ENCODE data around the gene CD86. TPM values are rescaled to one million over a fixed set of nuclear protein-coding genes. Genes with fewer than 3 reads are reported as not detected.
"Not testable (repeated sequence)": the region's sequence is repeated elsewhere in the genome, so short reads cannot be mapped to it uniquely, and the experiment has no call there.

The CD86 gene
- polyA plus RNA-seq, 3 donors = 75.7 to 321 (median 273) TPM

DNA sequence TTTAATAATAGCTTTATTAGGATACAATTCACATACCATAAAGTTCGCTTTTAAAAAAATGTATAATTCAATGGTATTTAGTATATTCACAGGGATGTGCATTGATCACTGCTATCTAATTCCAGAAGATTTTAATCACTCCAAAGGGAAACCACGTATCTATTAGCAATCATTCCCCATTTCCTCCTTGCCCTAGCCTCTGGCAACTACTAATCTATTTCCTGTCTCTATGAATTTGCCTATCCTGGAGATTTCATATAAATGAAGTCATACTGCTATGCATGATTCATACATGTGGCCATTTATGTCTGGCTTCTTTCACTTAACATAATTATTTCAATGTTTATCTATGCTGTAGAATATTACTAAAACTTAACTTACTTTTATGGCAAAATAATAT, 96.3 kb downstream of the CD86 start:
- Histone ChIP-seq H3K4me1 (ENCODE audit: control insufficient read depth in 1 of 2, insufficient read depth in 2 of 2, low read length in 2 of 2) (no peaks in the 10 kb centered on the region), H4K20me1 (ENCODE audit: insufficient read depth, low read length) (no peaks in the 10 kb centered on the region), H3K27ac (ENCODE audit: low read depth in 1 of 2, low read length in 2 of 2) (no peak overlapping the region), H3K27me3 (ENCODE audit: control insufficient read depth in 2 of 2, insufficient read depth in 2 of 2, low read length in 2 of 2) (no peaks in the 10 kb centered on the region), H3K79me2 (ENCODE audit: insufficient read depth, low read length) (no peaks in the 10 kb centered on the region), H3K36me3 (replicated peaks in 1 of 2; ENCODE audit: control insufficient read depth in 1 of 2, insufficient read depth in 2 of 2, low read length in 2 of 2) (no peaks in the 10 kb centered on the region), H3K4me2 (replicated peaks; ENCODE audit: extremely low read depth, low read length, poor library complexity, severe bottlenecking) (no peak overlapping the region), H2AFZ (ENCODE audit: insufficient read depth, low read depth, low read length, poor library complexity, severe bottlenecking) (no peak overlapping the region), H3K4me3 (replicated peaks in 1 of 3; ENCODE audit: low read depth in 2 of 3, low read length in 3 of 3) (no peak overlapping the region), H3K9me3 (replicated peaks in 1 of 2; ENCODE audit: control insufficient read depth in 1 of 2, insufficient read depth in 1 of 2, low read length in 2 of 2) (peaks cover 17 to 41% of the 10 kb centered on the region in 2 donors), H3K9ac (ENCODE audit: insufficient read depth, low read length, poor library complexity, severe bottlenecking) (no peak overlapping the region)
- TF ChIP-seq, protein P1, sequence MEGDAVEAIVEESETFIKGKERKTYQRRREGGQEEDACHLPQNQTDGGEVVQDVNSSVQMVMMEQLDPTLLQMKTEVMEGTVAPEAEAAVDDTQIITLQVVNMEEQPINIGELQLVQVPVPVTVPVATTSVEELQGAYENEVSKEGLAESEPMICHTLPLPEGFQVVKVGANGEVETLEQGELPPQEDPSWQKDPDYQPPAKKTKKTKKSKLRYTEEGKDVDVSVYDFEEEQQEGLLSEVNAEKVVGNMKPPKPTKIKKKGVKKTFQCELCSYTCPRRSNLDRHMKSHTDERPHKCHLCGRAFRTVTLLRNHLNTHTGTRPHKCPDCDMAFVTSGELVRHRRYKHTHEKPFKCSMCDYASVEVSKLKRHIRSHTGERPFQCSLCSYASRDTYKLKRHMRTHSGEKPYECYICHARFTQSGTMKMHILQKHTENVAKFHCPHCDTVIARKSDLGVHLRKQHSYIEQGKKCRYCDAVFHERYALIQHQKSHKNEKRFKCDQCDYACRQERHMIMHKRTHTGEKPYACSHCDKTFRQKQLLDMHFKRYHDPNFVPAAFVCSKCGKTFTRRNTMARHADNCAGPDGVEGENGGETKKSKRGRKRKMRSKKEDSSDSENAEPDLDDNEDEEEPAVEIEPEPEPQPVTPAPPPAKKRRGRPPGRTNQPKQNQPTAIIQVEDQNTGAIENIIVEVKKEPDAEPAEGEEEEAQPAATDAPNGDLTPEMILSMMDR (IDR thresholded peaks at IDR 0.05) = no peak
- intact Hi-C loops (cut with micrococcal nuclease) = no loop called here
- peaks cover 3% of the 10 kb centered on the region for H3K4me1 Mint-ChIP-seq
- peaks cover 27 to 41% (median 36%) of the 10 kb centered on the region in 7 donors for H3K9me3 Mint-ChIP-seq
- H3K27me3 Mint-ChIP-seq (ENCODE audit: low read depth in 3 of 3) = peaks cover 1 to 2% (median 1%) of the 10 kb centered on the region in 3 donors
- no peak overlapping the region for H3K4me3 Mint-ChIP-seq
- no CpG with 5 or more reads among the region's 2 CpGs for WGBS (ENCODE audit: insufficient coverage)
- no peak overlapping the region for H3K27ac Mint-ChIP-seq
- peaks cover 0 to 5% of the 10 kb centered on the region in 2 donors for H3K36me3 Mint-ChIP-seq
- no peak for DNase-seq

DNA sequence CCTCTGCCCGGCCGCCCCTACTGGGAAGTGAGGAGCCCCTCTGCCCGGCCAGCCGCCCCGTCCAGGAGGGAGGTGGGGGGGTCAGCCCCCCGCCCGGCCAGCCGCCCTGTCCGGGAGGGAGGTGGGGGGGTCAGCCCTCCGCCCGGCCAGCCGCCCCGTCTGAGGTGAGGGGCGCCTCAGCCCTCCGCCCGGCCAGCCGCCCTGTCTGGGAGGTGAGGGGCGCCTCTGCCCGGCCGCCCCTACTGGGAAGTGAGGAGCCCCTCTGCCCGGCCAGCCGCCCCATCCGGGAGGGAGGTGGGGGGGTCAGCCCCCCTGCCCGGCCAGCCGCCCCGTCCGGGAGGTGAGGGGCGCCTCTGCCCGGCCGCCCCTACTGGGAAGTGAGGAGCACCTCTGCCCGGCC, 109.8 kb downstream of the CD86 start:
- intact Hi-C loops (cut with micrococcal nuclease); H2AFZ ChIP-seq (ENCODE audit: insufficient read depth, low read depth, low read length, poor library complexity, severe bottlenecking); H4K20me1 ChIP-seq (ENCODE audit: insufficient read depth, low read length); H3K27ac Mint-ChIP-seq; H3K4me3 Mint-ChIP-seq; H3K27ac ChIP-seq (ENCODE audit: low read depth in 1 of 2, low read length in 2 of 2); H3K36me3 Mint-ChIP-seq; H3K4me2 ChIP-seq (replicated peaks; ENCODE audit: extremely low read depth, low read length, poor library complexity, severe bottlenecking); H3K27me3 Mint-ChIP-seq (ENCODE audit: low read depth in 3 of 3); H3K27me3 ChIP-seq (ENCODE audit: control insufficient read depth in 2 of 2, insufficient read depth in 2 of 2, low read length in 2 of 2); H3K79me2 ChIP-seq (ENCODE audit: insufficient read depth, low read length); DNase-seq; H3K36me3 ChIP-seq (replicated peaks in 1 of 2; ENCODE audit: control insufficient read depth in 1 of 2, insufficient read depth in 2 of 2, low read length in 2 of 2); H3K4me1 Mint-ChIP-seq; H3K9ac ChIP-seq (ENCODE audit: insufficient read depth, low read length, poor library complexity, severe bottlenecking); H3K4me1 ChIP-seq (ENCODE audit: control insufficient read depth in 1 of 2, insufficient read depth in 2 of 2, low read length in 2 of 2); H3K4me3 ChIP-seq (replicated peaks in 1 of 3; ENCODE audit: low read depth in 2 of 3, low read length in 3 of 3): not testable (repeated sequence)
- H3K9me3 Mint-ChIP-seq = peaks cover 7 to 32% (median 22%) of the 10 kb centered on the region in 7 donors
- no CpG with 5 or more reads among the region's 31 CpGs for WGBS (ENCODE audit: insufficient coverage)
- peaks cover 5 to 19% of the 10 kb centered on the region in 2 donors for H3K9me3 ChIP-seq (replicated peaks in 1 of 2; ENCODE audit: control insufficient read depth in 1 of 2, insufficient read depth in 1 of 2, low read length in 2 of 2)

Measured in CD14-positive monocyte (primary cell).